CMK (cell line): ENCODE data around the gene PCCA.

Source experiments
- DNase-seq: peaks from one replicate; pipeline ENCODE4 v3.0.0-alpha.2; 2010; ENCODE audit warnings: low read depth

Gene PCCA

DNA sequence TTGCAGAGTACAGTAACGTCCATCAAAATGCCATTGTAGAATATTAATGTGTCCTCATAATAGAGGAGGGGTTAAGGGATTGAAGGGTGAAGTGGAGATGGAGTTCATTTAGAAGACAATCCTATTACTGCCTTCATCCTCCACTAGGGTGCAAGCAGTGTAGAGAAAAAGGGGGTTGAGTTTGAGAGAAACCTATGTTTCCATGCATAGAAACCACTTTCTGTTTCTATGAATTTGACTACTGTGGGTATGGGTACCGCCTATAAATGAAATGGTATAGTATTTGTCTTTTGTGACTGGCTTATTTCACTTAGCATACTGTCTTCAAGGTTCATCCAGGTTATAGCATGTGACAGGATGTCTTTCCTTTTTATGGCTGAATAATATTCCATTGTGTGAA is 343.7 kb downstream of the PCCA start:
- DNase-seq = no peak

DNA sequence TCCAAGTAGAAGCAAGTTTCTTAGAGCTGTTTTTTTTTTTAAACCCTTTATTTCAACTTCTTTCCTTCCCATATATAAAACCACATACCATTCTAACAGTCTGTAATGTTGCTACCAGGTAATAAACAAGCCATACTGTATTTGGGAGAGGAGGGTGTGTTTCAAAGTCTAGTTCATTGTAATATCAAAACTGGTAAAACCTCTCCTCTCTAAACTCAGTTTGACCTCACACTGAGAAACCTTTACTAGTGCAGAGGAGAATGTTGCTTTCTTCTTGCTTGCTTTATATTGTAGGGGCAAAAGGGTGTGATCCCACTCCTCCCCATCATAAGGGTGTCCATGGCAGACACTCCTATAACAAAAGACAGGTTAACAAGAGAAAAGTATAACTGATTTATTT is 344.6 kb downstream of the PCCA start:
- no peak for DNase-seq

DNA sequence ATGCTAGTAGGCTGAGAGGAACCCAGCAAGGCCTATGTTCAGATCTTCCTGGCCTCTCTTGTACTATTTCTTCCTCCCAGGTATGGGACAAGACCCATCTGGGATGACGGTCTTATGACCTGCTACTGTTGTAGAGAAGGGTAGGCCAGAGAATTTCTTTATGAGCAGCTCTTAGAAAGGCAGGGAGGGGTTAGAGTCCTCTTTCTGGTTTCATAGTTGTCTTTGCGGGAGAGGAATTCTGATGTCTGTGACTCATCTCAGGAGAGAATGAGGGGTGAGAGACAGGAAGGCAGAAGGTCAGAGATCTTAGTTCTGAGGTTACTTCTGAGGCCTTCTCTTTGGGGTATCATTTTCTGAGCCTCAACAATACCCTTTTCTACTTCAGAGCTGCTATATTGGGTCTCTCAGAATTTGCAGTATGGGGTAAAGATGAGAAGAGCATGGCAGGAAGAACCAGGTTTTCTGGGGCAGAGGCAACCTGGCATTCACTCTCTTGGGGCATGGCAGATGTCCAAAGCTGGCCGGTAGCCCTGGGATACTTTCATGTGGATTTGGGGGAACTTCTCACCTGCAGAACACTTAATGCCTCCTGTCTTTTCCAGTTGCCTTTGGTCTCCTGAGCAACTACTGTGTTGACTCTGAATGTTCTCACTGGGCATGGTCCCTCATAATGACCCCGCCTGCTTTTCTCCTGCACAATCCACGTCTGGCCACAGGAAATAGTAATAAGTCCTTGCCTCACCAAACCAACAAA is 345.3 kb downstream of the PCCA start:
- DNase-seq = no peak

DNA sequence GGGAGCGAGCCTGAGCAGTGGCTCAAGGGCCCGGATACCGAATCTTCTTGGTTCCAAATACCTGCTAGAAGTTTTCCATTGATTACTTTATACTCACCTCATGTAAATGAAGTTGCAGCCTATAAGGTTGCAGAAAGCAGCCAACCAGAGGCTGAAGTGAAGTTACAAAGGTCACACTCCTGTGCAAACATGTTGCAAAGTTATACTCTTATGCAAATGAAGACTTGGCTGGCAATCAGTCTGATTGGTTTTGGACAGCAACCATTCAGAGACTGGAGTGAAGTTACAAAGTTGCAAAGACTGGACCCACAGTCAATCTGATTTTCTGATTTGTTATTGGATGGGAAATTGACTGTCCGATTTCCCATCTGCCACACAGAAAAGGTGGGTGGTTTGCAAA is 347.2 kb downstream of the PCCA start:
- DNase-seq = no peak

DNA sequence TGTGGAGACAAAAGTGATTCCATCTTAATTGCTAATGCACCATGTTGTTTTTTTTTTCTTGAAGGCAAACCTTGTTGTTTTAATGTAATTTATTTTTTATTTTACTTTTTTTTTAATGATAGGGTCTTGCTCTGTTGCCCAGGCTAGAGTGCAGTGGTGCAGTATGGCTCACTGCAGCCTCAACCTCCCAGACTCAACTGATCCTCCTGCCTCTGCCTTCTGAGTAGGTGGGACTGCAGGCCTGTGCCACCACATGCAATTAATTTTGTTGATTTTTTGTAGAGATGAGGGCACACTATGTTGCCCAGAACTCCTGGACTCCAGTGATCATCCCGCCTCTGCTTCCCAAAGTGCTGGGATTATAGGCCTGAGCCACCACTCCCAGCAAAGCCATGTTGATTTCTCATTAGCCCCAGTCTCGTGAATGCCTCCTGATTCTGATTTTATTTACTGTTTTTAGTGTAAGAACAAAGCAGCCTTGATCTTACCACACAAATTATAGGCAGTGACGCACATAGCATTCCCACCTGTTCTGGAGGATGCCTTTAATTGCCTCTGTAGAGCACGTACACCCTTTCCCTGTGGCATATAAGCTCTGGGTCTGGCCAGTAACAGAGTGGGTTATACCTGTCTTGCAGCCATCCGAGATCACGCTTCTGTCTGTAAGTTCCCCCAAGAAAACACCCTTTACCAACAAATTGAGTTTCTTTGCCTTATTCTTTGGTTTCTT is 349.3 kb downstream of the PCCA start:
- no peak for DNase-seq

DNA sequence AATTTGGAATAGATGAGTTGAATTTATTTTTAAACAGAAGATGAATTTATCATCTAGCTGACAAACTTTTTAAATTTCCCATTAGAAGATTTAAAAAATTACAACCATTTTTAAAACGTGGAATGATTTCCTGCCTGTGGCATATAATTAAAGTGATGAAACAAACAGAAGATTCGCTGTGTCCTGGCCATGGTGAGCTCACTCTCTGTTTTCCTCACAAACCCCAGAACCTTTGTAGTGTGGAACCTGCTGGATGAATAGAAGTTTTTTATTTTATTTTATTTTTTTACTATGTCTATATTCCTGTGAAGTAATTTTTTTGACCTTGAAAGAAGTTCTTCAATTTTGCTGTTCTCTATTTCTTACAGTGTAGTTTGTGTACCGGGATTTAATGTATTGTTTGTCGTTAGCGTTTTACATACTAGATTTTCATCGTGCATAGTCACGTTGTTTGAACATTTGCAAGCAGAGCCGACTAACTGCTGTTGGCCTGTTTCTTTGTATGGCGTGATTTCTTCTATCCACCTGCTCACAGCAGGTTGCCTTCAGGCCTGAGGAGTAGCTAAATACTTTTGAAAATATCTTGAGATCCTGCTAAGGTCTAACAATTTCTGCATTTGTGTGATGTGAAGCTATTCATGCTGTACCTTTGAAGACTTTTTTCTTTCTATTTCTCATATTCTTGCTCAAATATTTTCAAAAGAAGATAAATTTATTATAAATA is 350.5 kb downstream of the PCCA start:
- no peak for DNase-seq

DNA sequence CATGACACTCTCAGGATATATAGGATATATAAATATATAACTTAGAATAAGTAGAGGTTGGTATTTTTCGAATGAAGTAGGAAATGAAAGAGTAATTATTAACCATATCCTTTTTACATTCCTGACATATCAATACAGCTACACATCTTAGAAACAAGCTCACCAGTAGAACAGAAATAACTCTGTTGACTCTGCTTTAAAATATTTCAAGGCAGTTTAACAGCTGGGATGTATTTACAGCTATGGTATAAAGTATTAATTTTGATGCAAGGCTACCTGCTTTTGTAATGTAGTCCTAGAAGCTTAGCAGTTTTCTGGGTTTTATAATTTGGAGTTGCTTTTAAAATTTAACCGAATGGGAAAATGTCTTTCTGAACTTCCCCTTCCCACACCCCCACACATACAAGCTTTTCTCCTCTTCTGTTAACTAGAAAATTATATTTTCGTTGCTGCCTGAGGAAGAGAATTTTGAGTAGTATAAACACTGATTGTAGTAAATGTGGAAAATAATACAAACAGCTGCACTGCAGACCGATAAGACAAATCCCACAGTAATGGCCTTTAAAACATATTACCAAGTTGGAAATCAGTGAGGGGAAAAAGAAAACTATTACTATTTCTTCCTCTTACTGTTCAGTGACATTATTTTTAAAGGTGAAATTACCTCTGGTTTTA is 352.0 kb downstream of the PCCA start:
- no peak for DNase-seq

DNA sequence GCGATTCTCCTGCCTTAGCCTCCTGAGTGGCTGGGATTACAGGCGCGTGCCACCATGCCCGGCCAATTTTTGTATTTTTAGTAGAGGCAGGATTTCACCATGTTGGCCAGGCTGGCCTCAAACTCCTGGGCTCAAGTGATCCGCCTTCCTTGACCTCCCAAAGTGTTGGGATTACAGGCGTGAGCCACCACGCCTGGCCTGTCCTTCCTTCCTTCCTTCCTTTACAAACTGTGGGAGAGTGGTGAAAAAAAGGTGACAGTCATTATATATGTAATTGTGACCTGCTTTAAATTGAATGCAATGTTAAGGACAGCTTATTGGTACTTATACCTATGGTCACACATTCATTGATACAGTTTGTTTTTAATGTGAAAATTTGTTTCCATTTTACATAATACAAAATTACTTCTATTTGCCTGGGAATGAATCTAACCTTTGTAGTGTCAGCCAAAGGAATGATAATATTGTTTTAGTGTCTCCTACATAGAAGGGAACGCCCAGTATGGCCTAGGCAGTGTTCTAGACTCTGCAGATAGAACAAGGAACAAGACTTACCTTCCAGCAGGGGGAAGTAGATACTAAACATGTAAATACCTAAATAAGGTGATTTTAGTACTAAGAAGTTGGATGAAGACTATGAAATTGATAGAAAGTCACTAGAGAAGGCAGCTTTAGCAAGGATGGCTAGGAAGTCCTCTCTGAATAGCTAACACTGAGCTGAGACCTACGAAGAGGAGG is 353.4 kb downstream of the PCCA start:
- DNase-seq = no peak

DNA sequence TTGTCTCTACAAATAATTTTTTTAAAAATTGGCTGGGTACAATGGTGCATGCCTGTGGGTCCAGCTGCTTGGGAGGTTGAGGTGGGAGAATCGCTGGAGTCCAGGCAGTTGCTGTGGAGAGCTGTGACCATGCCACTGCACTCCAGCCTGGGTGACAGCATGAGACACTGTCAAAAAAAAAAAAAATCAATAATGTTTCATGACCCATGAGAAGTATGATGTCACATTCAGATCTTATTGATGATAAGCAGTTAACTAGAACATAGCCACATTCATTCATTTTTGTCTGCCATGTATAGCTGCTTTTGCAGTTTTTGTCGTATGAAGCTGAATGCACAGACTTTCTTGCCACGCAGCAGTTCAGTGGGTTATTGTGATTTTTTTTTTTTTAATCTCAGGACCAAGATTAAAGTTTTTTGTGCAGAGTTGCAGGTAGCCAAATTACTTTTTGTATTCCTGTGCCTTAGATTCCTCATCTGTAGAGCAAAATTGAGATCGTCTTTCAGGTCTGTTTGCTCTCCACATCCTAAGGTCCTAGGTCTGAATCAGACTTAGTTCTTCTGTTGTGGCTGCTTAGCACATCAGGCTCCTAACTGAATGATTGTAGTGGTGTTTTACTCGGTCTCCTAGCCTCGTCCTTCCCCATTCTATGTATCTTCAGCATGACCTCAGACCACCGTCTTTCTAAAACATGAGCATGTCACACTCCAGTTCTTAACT is 354.5 kb downstream of the PCCA start:
- DNase-seq = no peak

DNA sequence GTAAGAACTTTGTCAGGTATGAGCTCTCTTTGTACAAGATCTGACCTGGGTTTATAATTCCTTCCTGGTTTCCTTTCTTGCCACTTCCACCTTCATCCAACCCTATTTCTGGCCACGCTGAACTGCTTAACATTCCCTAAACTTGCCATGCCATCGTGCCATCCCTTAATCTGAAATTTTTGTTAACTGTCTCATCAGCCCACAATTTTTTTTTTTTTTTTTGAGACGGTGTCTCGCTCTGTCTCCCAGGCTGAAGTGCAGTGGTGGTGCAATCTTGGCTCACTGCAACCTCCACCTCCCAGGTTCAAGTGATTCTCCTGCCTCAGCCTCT is 355.1 kb downstream of the PCCA start:
- no peak for DNase-seq

DNA sequence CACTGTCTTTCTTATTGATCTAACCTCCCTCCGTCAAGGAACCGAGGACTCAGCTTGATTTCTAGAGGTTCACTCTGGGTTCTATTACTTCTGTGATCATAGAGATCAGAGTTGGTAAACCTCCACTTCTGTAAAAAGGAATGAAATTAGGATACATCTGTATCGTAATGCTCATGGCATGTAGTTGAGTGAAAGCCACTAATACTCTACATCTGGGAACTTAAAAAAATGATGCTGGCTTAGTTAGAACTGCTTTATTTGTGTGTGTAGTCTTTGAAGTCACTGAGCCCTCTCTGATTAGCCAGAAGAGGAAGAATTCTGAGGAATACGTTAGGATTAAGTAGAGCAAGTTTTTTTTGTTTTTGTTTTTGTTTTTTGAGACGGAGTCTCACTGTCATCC is 358.9 kb downstream of the PCCA start:
- no peak for DNase-seq

DNA sequence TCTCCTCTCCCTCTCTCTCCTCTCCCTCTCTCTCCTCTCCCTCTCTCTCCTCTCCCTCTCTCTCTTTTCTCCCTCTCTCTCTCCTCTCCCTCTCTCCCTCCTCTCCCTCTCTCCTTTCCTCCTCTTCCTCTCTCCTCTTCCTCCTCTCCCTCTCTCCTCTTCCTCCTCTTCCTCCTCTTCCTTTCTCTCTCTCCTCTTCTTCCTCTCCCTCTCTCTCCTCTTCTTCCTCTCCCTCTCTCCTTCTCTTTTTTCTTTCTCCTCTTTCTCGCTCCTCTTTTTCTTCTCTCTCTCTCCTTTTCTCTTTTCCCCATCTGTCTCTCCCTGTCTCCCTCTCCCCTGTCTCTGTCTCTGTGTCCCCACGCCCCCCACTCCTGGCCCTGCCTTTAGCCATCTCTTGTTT is 363.0 kb downstream of the PCCA start:
- no peak for DNase-seq

DNA sequence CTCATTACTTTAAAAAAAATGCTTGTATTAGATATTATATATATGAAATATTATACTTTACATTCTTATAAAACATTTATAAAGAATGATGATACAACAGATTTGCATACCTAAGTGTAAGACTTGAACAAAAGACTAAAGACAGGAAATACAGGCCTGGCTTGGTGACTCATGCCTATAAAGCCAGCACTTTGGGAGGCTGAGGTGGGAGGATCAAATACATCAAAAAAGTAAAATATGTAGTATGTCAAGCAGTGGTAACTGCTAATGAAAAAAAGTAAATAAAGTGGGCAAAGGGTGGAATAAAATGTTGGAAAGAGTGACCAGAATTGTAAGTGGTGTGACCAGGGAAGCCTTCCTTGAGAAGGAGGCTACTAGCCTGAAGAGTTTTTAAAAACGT is 366.0 kb downstream of the PCCA start:
- DNase-seq = no peak

DNA sequence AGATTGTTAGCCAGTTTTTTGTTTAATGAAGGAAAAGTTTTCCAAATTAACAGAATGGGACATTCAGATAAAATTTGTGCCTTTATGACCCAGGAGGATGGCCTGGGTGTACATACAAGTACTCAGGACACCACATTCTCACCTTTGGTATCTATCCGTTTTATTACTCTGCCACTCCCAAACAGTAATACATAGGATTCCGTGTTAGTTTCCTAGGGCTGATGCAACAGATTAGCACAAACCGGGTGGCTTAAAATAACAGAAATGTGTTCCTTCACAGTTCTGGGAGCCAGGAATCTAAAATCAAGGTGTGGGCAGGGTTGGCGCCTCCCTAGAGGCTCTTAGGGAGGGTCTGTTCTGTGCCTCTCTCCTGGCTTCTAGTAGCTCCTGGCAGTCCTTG is 369.8 kb downstream of the PCCA start:
- no peak for DNase-seq

DNA sequence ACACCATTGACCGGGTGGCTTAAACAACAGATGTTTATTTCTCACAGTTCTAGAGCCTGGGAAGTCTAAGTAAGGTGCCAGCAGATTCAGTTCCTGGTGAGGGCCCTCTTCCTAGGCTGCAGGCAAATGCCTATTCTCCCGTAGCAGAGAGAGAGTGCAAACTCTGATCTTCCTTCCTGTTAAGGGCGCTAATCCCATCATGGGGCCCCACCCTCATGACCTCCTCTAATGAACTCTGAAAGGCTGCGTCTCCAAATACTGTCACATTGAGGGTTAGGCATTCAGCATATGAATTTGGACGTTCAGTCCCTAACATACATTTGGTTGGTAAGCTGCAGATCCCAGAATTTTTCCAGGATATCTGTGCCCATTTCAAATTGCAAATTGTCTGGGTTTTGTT is 370.9 kb downstream of the PCCA start:
- no peak for DNase-seq

DNA sequence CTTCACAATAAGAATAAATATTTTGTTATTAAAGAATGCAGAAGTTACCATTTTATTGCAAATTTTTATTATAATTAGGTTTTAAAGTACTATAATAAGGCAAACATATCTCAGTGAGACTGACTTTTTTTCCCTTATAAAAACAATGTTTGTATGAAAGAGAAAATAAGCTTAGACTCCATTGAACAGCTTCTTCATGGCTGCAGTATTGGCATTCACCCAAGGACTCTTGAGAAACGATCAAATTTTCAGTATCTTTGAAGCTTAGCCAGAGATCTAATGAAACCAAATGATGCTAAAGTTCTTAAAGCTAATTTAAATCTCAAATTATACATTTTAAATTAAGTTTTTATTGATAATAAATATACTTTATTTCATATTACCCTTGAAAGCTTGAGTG is 371.4 kb downstream of the PCCA start:
- DNase-seq = no peak

DNA sequence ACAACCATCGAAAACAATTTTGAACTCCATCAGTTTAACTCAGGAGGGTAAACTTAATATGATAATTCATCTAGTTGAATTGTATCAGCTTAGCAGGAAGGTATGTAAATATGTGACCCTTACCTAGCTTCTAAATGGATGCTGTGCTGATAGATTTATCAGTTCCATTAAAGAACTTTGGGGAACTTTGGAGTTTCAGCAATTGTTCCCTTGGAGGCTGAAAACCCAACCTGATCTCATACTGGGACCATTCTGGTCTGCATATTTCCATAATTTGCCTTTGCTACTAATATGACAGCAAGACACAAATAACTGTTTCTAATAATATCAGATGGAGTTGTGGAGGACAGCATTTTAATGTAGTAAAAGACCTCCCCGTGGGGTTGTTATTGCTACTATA is 371.9 kb downstream of the PCCA start:
- no peak for DNase-seq

DNA sequence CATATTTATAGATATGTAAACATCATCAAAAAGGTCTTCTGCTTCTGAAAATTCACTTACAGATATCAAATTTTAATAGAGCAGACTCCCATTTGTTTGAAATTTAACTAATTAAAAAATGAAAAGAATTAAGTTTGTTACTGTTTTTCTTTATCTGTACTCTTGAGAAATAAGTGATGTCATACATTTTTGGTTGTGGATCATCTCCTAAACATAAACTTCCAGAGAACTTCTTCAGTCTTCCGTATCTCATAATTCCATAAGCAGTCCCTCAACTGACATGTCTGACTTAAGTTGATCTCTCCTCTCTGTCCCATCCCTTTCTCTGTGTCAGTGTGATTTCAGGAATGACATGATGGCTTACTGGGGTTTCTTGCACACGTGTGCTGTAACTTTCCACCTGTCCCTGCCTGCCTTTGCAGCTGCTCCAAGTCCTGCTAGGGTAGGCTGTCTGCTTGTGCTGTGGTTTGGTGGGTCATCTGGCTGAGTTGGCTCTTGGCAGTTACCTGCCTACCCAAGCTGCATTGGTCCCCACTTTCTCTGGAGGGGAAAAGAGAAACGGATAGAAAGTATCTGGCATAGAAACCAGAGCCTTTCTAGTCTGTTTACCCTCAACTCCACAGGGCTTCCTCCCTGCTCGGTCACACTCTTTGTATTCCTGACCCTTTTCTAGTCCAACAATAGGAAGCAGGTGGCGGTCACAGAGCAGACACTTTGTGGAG is 372.6 kb downstream of the PCCA start:
- no peak for DNase-seq

DNA sequence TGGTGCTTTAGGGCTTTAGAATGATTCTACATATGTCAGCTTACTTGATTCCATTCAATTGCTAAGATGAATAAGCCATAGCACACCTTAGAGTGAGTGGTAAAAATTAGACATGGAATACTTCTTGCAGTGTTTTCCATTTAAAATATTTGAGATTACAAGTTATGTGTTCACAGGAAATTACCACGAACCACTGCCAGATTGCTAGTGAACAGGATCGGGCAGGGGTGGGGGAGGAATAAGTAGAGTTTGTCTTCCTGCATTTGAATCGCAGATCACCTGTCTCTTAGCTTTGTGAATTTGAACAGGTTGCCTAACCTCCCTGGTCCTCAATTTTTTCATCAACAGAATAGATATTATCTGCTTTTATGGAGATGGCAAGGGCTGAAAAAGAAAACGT is 375.1 kb downstream of the PCCA start:
- DNase-seq = no peak

DNA sequence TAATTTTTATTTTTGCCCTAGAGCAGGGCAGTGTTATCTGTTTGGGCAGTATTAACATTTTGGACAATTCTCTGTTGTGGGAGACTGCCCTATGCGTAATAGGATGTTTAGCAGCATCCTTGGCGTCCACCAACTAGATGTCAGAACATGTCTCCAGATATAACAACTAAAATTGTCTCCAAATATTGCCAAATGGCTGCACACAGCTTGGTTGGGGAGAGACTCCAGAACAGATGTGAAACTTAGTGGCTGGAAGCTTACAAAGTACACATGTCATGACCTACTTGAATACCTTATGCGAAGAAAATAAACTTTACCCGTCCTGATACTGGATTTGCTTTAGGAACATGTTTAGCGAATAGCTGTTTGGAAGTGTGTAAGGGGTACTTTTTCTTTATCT is 376.7 kb downstream of the PCCA start:
- DNase-seq = no peak
